Activated CD4-positive, alpha-beta memory T cell treated with anti-CD3 and anti-CD28 coated beads, Interleukin-2, amount 10 ng/mL, durations not matched to agents 7 days and 5 days (primary cell): ENCODE results near the gene LCOR. TPM values are rescaled to one million over a fixed set of nuclear protein-coding genes. Genes with fewer than 3 reads are reported as not detected.

Experiments used
- total RNA-seq, 2 experiments: library from RNA; stranded (reverse); gene quantifications; one replicate each; pipeline ENCODE4 v1.2.3, GENCODE V29; 2021

LCOR gene
- total RNA-seq, 2 experiments from 2014 or later, result 25.2 to 25.7 TPM

Other genes starting within 250 kb of the LCOR start
- 10 to 100 TPM; 82.8 to 85.4 TPM for gene TM9SF3, start 245.3 kb upstream of the LCOR start, total RNA-seq
- gene PIK3AP1, start 111.8 kb upstream of the LCOR start, total RNA-seq, result 1 to 10 TPM; 5.7 to 6.6 TPM